Smooth muscle cell (in vitro differentiated cells): ENCODE data around the gene SLC39A3. TPM values are rescaled to one million over a fixed set of nuclear protein-coding genes. Genes with fewer than 3 reads are reported as not detected.

Experiments used
- DNase-seq: peaks from one replicate; lab custom pipeline; 2025; ENCODE audit not compliant: unreplicated experiment; lab: John Stamatoyannopoulos, UW
- H2AFZ ChIP-seq: fragments of 200-600 bp; sonication (generic); 2 replicates; pipeline ENCODE4 v1.6.0; 2016; ENCODE audit warnings: antibody characterized with exemption, low read depth, mild to moderate bottlenecking
- H3F3A ChIP-seq: fragments of 200-600 bp; sonication (generic); 2 replicates; pipeline ENCODE4 v1.6.0; 2017; ENCODE audit warnings: antibody characterized with exemption, low read depth
- H3K27ac ChIP-seq: fragments of 200-600 bp; sonication (generic); 2 replicates; pipeline ENCODE4 v1.5.1; 2016; ENCODE audit warnings: low read depth, mild to moderate bottlenecking
- H3K27me3 ChIP-seq: fragments of 200-600 bp; sonication (generic); 2 replicates; pipeline ENCODE4 v1.6.1; 2016; ENCODE audit warnings: low read depth, mild to moderate bottlenecking
- H3K36me3 ChIP-seq: fragments of 200-600 bp; sonication (generic); 2 replicates; pipeline ENCODE4 v1.5.1; 2016; ENCODE audit warnings: low read depth
- H3K4me1 ChIP-seq: fragments of 200-600 bp; sonication (generic); 2 replicates; pipeline ENCODE4 v1.5.1; 2016; ENCODE audit warnings: low read depth
- H3K4me2 ChIP-seq: fragments of 200-600 bp; sonication (generic); 2 replicates; pipeline ENCODE4 v1.6.0; 2016; ENCODE audit warnings: mild to moderate bottlenecking
- H3K4me3 ChIP-seq: fragments of 200-600 bp; sonication (generic); 2 replicates; pipeline ENCODE4 v1.5.1; 2016; ENCODE audit warnings: mild to moderate bottlenecking
- H3K79me2 ChIP-seq: fragments of 200-600 bp; sonication (generic); 2 replicates; pipeline ENCODE4 v1.6.0; 2016; ENCODE audit warnings: low read depth, mild to moderate bottlenecking
- H3K9ac ChIP-seq: fragments of 200-600 bp; sonication (generic); 2 replicates; pipeline ENCODE4 v1.6.0; 2016; ENCODE audit warnings: low read depth
- H3K9me3 ChIP-seq: fragments of 200-600 bp; sonication (generic); replicated peaks from 2 replicates; pipeline ENCODE4 v1.5.1; 2016; ENCODE audit warnings: low read depth
- H4K20me1 ChIP-seq: fragments of 200-600 bp; sonication (generic); 2 replicates; pipeline ENCODE4 v1.6.0; 2016; ENCODE audit warnings: low read depth
- WGBS: methylation state at CpG from one replicate; pipeline ENCODE4 v1.1.7; 2016; ENCODE audit warnings: low lambda C conversion rate; 5-methylcytosine and 5-hydroxymethylcytosine counted together
- polyA plus RNA-seq: library from polyadenylated mRNA; unstranded; fragments of >200 nt; fragmentation: Nextera tagmentation; extraction: Ambion mirVana; gene quantifications from 2 replicates; pipeline ENCODE4 v1.2.1, GENCODE V29; 2016
- total RNA-seq: library from RNA; depleted of rRNA; stranded (reverse); fragments of >200 nt; gene quantifications from 2 replicates; pipeline ENCODE4 v1.2.3, GENCODE V29; 2014
- TF ChIP-seq, protein P1 (sequence below): fragments of 200-600 bp; sonication (generic); IDR thresholded peaks from 2 replicates; pipeline ENCODE4 v1.5.1; 2017; ENCODE audit warnings: borderline replicate concordance, mild to moderate bottlenecking, antibody characterized with exemption; ENCODE audit not compliant: insufficient read depth, poor library complexity, severe bottlenecking

SLC39A3 gene
- total and polyA plus RNA-seq, 2 experiments from 2014 or later, result 24.2 to 46.1 TPM

DNA sequence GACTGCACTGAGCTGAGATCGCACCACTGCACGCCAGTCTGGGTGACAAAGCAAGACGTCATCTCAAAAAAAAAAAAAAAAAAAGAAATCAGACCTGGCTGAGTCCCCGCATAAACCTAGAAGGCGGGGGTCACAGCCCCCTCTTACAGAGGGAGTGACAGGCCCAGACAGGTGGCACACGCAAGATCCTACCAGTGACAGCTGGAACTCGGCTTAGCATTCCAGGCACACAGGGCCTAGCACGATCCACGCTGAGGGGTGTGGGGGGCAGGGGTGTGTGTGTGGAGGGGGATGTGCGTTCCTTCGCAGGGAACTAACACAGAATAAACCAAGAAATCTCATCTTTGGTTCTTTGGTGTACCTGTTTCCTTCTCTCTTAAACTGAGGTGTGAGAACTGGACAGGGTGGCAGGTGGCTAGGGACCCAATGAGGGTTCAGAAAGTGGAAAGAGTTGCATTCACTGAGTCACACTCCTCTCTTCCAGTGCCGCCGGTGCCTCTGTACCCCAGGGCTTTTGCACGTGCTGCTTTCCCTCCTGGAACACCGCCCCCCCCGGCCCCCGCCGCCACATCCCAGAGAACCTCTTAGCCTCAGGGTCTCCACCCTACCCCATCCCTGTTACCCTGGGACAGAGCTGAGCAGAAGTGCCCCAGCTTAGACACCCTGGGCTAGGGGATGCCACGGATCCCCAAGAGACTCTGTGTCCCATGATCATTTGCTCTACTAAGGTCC lies 38.3 kb upstream of the SLC39A3 start:
- peaks cover 86% of the 10 kb centered on the region for H4K20me1 ChIP-seq
- H3K27ac ChIP-seq, result no peak overlapping the region
- peaks cover 5% of the 10 kb centered on the region for H3F3A ChIP-seq
- peaks cover 92% of the 10 kb centered on the region for H3K79me2 ChIP-seq
- TF ChIP-seq, protein P1, sequence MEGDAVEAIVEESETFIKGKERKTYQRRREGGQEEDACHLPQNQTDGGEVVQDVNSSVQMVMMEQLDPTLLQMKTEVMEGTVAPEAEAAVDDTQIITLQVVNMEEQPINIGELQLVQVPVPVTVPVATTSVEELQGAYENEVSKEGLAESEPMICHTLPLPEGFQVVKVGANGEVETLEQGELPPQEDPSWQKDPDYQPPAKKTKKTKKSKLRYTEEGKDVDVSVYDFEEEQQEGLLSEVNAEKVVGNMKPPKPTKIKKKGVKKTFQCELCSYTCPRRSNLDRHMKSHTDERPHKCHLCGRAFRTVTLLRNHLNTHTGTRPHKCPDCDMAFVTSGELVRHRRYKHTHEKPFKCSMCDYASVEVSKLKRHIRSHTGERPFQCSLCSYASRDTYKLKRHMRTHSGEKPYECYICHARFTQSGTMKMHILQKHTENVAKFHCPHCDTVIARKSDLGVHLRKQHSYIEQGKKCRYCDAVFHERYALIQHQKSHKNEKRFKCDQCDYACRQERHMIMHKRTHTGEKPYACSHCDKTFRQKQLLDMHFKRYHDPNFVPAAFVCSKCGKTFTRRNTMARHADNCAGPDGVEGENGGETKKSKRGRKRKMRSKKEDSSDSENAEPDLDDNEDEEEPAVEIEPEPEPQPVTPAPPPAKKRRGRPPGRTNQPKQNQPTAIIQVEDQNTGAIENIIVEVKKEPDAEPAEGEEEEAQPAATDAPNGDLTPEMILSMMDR, result no peak
- no peak overlapping the region for H3K4me2 ChIP-seq
- H3K27me3 ChIP-seq, result no peaks in the 10 kb centered on the region
- no peak for DNase-seq
- no peak overlapping the region for H2AFZ ChIP-seq
- no peaks in the 10 kb centered on the region for H3K4me1 ChIP-seq
- H3K36me3 ChIP-seq, result no peaks in the 10 kb centered on the region
- 89% methylated on average over 11 of the region's 19 CpGs for WGBS
- H3K9ac ChIP-seq, result no peak overlapping the region
- H3K4me3 ChIP-seq, result no peak overlapping the region
- H3K9me3 ChIP-seq, result no peaks in the 10 kb centered on the region

DNA sequence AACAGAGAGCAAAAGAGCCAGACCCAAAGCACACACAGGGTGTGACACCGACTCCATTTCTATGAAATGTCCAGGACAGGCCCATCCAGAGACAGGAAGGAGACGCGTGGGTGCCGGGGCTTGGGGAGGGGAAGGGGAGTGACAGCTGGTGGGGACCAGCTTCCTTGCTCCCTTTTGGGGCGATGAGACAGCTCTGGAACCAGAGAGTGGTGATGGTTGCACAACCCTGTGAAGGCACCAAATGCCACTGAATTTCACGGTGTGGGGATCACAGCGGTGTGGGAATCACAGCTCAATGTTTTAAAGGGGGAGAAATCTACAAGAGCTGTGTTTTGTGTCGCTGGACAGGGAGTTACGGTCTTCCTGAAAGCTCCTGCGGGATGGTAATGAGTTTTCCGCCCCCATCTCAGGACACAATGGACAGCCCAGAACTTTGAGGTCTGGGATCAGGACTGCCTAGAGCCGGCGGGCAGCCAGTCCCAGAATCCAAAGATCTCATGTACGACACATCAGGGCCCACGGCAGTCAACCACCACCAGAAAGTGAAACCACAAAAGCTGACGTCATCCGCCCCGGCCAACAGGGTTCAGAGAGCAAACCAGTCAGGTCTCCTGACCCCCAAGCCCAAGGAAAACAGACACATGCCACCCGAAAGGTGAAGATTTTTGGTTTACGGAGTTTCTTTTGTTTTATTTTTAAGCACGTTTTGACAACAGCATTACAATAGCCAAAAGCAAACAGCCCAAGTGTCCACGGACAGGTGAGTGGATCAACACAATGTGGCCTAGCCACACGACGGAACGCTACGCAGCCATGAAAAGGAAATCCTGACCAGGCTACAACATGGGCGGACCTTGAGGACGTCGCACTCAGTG lies 36.0 kb upstream of the SLC39A3 start:
- H3K9me3 ChIP-seq, result no peaks in the 10 kb centered on the region
- no peak overlapping the region for H3K4me3 ChIP-seq
- H3K79me2 ChIP-seq, result peaks cover 87% of the 10 kb centered on the region
- H3K27ac ChIP-seq, result peak overlapping the region; percentile 83
- peaks cover 87% of the 10 kb centered on the region for H4K20me1 ChIP-seq
- no peak for DNase-seq
- TF ChIP-seq, protein P1, result no peak
- no peaks in the 10 kb centered on the region for H3K36me3 ChIP-seq
- no peak overlapping the region for H2AFZ ChIP-seq
- peak overlapping the region; percentile 34 for H3K4me2 ChIP-seq
- peaks cover 5% of the 10 kb centered on the region for H3F3A ChIP-seq
- H3K9ac ChIP-seq, result no peak overlapping the region
- whole genome bisulfite sequencing, result 74% methylated on average over 28 of the region's 29 CpGs
- H3K4me1 ChIP-seq, result no peaks in the 10 kb centered on the region
- H3K27me3 ChIP-seq, result no peaks in the 10 kb centered on the region

DNA sequence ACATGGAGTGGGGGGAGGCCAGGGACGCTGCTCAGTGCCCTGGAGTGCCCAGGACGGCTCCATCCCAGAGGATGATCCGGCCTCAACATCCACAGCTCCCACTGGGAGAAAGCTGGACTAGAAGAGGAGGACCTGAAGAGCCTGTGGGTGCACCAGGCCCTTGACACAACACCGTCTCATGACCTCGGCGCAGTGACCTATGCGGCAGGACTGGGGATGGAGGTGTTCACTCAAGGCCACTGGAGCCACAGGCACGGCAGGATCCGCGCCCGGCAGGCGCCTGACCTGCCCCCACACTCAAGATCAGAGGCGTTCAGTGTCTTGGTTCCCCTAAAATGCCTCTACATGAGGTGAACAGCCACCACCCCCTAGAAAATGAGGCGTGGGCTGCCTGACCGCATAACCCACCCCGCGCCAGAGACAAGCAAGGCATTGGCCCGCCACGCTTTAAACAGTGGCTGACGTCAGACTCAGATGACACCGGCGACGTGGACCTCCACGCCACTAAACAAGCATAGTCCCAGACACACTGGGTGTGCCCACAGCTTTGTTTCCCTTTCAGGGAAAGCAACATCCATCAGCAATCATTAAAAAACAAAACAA lies 35.2 kb upstream of the SLC39A3 start:
- no peak overlapping the region for H3K9ac ChIP-seq
- WGBS, result 97% methylated on average over 24 of the region's 24 CpGs
- peaks cover 87% of the 10 kb centered on the region for H3K79me2 ChIP-seq
- H3K4me2 ChIP-seq, result peak overlapping the region; percentile 34
- H2AFZ ChIP-seq, result no peak overlapping the region
- H3K27me3 ChIP-seq, result no peaks in the 10 kb centered on the region
- no peak overlapping the region for H3K4me3 ChIP-seq
- no peaks in the 10 kb centered on the region for H3K4me1 ChIP-seq
- TF ChIP-seq, protein P1, result no peak
- peak overlapping the region; percentile 83 for H3K27ac ChIP-seq
- H3F3A ChIP-seq, result peaks cover 5% of the 10 kb centered on the region
- H3K9me3 ChIP-seq, result no peaks in the 10 kb centered on the region
- H4K20me1 ChIP-seq, result peaks cover 87% of the 10 kb centered on the region
- no peak for DNase-seq
- H3K36me3 ChIP-seq, result no peaks in the 10 kb centered on the region
